GM19455 (cell line): ENCODE measurements around the gene WDFY2.
A peak's percentile ranks its signal among the peaks of the same experiment; 100 is the strongest.

ENCODE experiments used
- ATAC-seq: cut with Tn5 transposase; IDR thresholded peaks from one replicate; pipeline ENCODE4 v1.9.1; 2021; ENCODE audit not compliant: unreplicated experiment

The WDFY2 gene

DNA sequence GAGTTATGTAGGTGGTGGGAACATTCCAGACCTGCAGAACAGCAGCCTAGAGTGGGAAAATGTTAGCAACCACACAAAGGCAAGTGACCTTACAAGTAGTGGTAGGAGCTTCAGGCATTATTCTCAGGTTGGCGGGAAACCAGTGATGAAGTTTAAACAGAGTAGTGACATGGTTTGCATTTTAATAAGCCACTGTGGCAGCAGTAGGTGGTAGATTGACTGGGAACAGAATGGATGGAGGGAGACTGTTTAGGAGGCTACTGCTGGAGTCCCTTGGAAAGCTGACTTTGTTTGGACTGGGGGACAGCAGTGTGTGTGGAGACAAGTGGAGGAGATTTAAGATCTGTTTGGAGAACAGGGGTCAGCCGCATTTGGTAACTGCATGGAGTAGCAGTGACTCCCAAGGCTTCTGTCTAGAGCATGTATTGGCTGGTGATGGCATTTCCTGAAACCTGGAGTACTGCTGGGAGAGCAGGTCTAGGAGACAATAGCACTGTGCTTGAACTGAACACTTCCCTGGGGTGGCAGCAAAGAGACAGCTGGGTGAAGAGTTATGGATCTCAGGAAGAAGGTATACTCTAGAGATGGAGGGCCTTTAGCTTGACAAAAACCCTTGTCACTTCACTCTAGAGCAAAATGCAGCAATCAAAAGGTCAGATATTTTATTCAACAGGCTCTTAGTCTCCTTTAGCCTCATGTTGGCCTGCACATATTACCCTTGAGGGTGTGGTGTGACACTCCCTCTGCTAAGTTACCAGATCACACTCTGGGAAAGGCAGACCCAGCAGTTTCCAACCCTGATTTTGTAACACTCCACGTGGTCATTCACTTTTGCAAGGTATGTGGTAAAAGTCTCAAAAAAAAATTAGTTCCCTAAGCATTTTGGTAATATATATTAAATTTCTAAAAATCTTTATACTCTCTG, 149.4 kb downstream of the WDFY2 start:
- ATAC-seq: no peak

DNA sequence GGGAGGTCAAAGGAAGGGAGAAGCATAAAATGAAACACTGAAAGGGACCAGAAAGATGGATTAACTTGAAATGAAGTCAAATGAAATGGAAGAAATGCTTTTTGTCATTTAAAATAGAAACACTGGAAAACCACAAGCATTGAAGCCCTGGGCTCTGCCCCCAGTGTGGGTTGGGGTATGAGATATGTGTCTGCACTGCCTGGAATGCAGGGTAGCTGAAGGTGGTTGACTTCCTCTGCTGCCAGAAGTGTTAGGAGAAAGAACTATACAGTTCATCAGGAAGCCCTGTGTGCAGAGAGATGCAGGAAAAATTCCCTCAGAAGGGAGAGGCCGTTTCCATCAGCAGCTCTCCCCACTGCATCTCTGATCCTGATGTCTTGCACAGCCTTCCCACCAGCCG, 150.5 kb downstream of the WDFY2 start:
- ATAC-seq: no peak

DNA sequence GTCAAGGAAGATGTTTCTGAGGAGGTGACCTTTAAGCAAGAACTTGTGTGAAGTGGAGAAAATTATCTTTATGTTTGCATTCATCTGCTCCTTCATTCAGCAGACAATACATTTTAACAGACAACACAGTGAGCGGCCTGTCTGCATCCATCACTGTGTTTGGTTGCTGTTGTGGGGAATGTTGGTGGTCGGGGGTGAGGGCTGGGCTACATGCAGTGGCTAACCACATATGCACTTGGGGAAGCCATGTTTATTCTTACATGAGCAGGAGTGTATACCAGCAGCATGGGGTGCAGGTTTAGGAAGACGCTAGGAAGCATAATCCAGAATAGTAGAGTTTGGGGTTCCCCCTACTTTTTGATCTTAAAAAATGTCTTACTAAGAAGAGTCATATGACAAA, 153.3 kb downstream of the WDFY2 start:
- no peak for ATAC-seq

DNA sequence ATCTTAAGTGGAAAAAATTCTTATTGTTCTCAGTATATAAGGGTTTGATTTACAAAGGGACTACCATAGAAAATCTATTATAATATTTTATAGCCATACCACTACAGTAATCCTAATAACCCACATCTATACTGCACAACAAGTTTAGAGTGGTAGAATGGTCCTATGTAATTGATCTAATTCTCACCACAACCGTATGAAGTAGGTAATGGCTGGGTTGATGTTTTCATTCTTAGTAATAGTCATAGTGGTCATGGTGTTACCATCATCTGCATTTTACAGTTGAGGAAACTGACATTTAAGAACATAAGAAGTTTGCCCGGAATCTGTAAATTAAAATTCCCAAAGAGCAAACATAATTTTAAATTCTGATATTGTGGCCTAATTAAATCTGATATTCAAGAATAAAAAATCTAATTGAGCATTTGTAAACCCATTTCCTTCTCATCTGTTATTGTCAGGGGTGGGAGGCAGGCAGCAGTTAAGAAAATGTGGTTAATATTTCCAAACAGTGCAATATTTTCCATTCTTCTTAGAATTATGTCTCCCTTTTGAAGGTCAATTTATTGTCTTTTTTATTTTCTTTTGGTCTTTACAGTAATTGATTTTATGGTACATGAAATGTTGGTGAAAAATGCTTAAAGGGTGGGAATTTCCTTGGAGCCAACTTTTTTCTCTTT, 154.1 kb downstream of the WDFY2 start:
- no peak for ATAC-seq

DNA sequence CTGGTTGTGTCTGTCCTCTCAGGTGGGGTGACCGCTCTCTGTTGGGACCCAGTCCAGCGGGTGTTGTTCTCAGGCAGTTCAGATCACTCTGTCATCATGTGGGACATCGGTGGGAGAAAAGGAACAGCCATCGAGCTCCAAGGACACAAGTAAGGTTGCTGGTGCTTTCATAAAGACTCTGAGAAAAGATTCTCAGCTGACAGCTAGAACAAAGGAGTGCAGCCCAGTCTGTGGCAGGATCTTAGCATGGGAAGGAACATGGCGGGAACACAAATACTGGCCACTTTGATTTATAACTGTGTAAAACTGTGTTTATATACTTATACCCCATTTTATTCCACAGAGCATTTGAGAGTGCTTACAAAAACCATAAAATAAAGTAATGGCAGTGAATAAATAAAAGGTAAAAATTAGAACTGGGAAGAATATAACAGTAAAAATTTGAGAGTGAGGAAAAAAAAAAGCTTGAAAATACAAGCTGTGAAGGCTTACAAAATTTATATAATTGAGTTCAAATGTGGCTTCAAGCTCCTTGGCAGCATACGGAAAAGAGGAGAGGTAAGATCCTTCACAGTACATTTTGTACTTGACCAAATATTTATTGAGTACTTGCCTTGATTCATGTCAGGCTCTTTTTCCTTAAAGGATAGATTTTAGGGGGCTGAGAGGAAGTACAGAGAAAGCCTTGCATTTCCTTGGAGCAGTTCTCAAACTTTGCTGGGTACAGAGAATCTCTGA, 154.9 kb downstream of the WDFY2 start:
- ATAC-seq: no peak

DNA sequence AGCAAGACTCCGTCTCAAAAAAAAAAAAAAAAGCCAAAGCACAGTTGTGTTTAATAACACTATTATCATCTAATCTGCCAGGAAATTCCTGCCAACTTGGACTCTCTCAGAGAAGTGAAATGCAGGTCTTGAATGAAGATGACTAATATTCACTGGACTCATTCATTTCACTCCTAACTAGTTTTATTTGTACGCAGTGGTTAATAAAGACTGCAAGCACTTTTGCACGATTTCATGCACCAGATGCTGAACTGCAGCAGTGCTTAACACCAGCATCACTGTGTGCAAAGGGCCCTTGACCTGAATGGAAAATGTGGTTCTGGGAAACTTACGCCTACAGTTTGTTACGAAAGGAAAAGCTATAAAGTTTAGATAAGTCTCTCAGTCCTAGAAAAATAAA, 156.4 kb downstream of the WDFY2 start:
- no peak for ATAC-seq

DNA sequence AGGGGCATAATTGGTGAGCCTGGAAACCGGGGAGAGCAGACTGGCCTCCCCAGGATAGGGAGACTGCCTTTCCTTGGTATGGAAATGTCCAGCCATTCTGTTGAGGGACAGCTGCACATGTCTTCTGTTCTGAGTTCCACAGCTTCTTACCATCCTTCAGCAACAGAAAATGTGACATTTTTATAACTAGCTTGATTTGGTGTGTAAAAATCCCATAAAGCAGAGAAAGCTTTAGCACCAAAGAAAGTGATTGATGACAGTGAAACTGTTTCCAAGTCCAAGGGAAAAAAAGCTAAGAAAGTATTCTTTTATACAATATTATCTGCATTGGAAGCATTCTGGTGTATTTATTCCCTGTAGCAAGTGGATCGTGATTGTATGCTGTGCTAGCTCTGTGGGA, 157.8 kb downstream of the WDFY2 start:
- no peak for ATAC-seq

DNA sequence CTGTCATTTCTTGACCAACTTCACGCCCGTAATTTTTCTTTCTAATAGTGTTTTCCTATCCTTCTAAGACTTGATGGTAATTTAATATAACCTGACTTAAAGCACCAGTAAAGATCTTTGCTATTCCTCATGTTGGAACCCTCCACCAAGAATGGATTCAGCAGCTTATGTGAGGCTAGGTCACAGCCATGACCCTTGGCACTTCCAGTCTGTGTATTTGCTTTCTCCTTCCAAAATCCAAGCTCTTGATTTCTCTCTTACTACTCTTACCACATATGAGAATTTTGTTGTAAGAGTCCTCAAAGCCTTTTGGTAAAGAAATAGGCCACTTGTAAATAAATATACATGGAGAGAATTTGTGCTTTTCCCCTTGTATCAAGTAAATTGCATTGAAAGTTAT, 158.3 kb downstream of the WDFY2 start:
- no peak for ATAC-seq

DNA sequence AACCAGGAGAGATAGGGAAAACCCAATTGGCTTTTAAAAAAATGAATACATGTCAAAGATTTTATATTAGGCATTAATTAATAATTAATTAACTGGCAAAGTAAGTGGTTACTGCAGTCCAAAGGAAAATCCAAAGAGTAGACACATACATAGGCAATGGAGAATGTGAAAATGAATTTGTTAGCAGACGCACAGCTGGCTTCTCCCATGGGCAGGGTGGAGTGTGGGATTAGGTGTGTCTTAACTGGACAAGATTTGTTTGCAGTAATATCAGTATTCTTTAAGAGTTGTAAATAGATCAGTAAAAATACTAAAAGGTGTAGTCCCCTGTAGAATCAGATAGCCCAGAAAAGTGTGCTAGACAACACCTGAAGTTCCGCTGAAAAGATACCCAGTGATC, 161.0 kb downstream of the WDFY2 start:
- ATAC-seq: no peak

DNA sequence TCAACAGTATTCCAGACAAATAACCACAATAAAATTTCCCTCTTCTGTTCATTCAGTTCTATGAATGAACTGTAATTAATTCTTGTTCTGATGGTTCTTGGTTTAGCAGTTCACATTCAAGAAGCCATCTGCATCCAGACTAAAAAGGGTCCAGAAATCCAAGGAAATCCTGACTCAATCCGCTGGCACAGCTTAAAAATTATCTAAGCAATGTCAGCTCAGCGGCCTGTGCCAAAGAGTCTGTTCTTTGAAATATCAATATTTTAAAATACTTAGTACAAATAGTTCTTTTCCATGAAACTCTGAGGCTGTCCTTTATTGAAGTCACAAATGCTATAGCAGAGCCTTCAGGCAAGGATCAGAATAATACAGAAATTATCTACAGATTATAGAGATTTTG, 162.5 kb downstream of the WDFY2 start:
- ATAC-seq: no peak

DNA sequence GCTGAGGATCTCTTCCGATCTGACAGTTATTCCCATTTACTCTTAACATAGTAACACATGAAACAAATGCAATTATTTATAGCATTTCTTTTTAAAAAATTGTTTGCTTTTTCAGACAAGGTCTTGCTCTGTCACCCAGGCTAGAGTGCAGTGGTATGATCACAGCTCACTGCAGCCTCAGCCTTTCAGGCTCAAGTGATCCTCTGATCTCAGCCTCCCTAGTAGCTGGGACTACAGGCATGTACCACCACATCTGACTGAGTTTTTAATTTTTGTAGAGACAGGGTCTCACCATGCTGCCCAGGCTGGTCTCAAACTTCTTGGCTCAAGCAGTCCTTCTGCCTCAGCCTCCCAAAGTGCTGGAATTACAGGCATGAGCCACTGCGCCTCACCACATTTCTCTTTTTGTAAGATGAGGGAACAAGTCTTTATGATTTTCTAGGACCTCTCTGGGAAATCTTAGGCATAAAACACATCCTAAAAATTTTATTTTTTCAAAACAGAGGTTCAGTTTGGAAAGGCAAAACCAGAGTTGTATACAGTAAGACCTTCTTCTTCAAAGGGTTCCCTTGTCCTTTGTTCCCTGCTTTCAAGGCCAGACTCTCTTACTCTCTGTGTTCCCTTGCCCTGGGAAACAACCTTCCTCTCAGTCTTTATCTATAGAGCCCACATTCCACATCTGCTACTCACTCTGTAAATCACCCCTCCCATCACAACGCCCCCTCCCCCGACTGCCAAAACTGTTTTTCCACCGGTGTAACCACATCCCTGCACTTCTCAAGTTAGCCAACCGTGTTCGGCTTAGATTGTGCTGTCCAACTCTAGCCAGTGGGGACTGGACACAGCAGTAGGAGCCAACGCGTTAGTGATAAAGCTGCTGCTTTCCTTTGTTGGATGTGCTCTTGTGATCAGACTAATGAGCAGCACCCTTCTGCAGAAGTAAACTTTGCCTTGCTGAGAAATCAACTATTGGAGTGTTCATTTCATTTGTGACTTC, 163.5 kb downstream of the WDFY2 start:
- no peak for ATAC-seq

DNA sequence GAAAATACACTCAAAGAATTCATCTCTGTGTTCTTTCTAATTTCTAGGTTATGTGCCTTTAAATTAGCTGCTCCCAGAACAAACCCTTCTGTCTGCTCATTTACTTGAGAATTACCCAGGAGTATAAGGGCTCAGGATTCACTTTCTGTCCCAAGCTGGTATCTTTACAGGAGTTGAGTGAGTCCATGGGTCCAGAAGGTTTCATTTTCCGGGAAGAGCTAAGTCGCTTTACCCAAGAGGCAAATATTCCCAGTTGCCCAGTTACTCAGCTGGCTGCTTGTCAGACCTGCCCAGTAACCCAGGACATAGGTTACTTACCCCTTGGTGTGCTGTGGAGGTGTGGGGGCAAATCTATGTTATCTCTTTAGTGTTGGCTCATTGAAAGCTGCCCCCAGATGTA, 172.4 kb downstream of the WDFY2 start:
- ATAC-seq: no peak

DNA sequence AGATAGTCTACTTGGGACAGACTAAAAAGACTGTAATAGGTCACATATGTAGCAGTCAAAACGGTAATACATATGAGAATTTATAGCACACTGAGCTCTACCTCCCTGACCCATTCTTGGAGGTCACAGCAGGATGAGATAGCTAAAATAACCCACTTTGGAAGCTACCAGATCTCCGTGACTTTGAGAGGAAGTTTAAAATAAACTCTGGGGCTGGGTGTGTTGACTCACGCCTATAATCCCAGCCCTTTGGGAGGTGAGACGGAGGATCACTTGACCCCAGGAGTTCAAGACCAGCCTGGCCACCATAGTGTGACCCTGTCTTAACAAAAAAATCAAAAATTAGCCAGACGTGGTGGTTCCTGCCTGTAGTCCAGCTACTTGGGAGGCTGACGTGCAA, 174.4 kb downstream of the WDFY2 start:
- ATAC-seq: no peak

DNA sequence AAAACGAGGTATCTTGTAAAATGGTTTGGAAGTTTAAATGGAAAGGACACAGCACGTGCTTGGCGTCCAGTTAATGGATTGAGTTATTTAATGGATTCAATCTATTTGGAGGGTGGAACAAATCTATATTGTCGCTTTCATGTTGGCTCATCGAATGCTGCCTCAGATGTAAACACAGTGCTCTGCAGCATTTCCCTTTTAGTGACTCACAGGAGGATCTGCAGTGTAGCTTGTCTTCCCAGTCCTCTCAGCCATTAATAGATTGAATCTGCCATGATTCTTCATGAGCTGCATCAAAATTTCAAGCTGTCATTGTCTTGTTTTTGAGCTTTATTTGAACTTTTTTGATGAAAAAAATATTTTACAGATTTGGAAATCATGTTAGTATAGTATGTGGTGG, 175.0 kb downstream of the WDFY2 start:
- no peak for ATAC-seq

DNA sequence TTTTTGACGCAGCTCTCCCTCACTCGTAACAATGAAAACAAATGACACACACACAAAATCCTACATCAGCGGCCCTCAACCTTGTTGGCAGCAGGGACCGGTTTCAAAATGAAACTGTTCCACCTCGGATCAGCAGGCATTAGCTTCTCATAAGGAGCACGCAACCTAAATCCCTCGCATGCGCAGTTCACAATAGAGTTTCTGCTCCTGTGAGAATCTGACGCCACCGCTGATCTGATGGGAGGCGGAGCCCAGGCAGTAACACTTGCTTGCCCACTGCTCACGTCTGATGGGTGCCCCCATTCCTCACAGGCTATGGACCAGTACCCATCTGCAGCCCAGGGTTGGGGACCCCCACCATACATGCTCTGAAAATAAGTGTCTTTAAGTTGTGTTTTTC, 176.3 kb downstream of the WDFY2 start:
- ATAC-seq: no peak

DNA sequence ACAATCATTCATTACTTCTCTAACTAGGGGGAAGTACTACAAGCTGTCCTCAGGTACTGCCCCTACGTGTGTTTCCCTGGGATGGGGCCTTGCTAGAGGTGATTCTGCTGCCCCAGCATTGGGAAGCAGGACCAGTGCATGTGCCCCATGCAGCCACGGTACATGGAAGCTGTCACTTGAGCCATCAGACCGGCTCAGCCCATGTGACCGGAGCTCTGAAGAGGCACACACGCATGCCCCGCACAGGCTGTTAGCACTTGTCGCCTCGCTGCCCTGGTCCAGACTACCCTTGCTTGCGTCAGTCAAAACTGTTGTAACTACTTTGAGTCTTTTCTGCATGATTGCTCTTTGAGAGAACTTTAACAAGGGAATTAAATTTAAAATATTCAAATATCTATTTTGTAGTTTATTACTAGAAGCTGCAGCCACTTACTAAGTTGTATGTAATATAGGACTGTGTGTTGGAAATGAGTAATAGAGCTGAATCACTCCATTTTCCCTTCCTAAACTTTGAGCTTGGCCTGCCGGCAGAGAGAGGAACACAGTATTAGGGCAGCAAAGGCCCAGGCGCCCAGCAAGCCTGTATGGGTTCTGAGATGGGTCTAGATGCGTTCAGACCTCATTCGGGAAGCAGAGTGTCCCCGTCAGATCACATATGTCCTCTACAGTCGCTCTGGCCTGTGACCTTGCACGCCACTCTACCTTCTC, 177.5 kb downstream of the WDFY2 start:
- ATAC-seq: no peak

DNA sequence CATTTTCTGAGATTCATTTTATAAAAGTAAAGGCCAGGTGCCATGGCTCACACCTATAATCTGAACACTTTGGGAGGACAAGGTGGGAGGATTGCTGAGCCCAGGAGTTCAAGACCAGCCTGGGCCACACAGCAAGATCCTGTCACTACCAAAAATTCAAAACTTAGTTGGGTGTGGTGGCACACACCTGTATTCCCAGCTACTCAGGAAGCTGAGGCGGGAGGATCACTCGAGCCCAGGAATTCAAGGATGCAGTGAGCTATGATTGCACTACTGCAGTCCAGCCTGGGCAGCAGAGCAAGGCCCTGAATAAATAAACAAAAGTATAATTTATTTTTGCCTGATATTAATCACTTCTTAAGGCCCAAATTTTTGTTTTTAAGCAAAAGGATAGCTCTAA, 179.2 kb downstream of the WDFY2 start:
- ATAC-seq: no peak

DNA sequence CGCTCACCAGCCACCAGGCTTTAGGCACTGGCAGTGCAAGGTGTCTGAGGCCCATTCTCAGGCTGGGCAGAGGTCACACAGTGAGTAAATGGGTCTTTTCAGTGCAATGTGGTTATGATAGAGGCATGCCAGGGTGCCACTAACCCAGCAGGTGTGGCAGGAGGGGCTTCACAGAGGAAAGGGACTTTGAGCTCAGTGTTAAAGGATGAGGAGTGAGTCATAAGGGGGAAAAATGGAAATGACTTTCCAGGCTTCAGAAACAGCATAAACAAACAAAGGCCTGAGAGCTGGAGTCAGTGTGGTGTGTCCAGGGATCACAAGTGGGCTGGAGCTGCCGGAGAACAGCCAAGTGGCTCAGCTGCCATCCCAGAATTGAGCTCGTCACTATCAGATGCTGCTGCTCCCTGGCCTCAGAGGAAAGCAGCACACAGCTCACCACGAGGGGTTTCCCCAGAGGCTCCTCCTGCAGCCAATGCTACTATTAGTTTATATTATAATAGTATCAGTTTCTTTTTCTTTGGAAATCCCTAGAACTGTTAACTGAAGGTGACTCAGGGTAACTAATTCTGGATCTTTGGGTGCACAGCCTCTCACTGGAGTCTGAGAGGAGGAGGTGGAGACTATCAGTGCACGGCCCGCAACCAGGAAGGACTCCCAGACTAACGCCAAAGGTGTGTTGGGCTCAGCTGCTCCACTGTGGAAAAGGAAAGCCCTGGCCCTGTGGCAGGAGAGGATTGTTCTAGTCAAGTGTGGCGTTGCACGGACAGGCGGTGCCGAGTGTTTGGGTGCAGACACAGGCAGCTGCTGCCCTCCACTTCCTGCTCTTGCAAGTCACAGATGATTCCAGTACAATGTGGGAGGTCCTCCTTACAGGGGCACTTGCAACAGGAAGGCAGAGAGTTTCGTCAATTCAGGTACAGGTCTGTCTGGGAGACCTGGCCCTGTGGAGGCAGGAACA, 180.2 kb downstream of the WDFY2 start:
- ATAC-seq: peak; percentile 88

DNA sequence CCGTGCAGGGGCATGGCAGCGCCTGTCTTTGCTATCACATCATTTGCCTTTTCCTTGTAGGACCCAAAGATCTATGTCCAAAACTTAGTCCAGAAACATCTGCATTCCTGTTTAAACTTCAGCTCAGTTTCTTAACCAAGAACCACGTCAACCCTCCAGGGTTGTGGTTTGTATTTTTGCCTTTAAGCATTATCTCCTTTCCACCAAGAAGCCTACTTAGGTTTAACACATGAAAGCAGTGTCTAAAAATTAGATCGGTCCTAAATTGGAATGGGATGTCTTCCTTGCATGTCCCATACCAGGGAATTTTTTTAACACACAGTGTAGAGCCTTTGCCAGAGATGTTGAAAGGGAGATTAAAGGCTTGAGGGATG, 180.9 kb downstream of the WDFY2 start:
- ATAC-seq: no peak
